PFSK-1 (cell line): ENCODE measurements around the gene PDE2A.

Experiments
- POLR2AphosphoS5 ChIP-seq: IDR thresholded peaks from 2 replicates; pipeline ENCODE4 v1.6.1; 2012; ENCODE audit warnings: low read depth, mild to moderate bottlenecking, control low read depth, low read length, moderate library complexity
- REST ChIP-seq, 2 experiments: IDR thresholded peaks; 2 replicates each; pipeline versions ENCODE4 v1.6.1 to v1.8.0; 2011 to 2012; ENCODE audit warnings: low read depth in 2 of 2, low read length in 2 of 2, control low read depth in 1 of 2, inconsistent platforms in 1 of 2, mild to moderate bottlenecking in 1 of 2, moderate library complexity in 1 of 2; ENCODE audit not compliant: insufficient read depth in 1 of 2
- SIN3A ChIP-seq: IDR thresholded peaks from 2 replicates; pipeline ENCODE4 v1.6.1; 2012; ENCODE audit warnings: mild to moderate bottlenecking, low read length, moderate library complexity, borderline replicate concordance; ENCODE audit not compliant: insufficient read depth
- TAF1 ChIP-seq: IDR thresholded peaks from 2 replicates; pipeline ENCODE4 v1.6.1; 2012; ENCODE audit warnings: low read length, control low read depth, borderline replicate concordance; ENCODE audit not compliant: insufficient read depth

GRCh38 chr11:72613450-72613849 is 60.8 kb downstream of the PDE2A start:
- no peak for TF ChIP-seq POLR2AphosphoS5
- TF ChIP-seq SIN3A: no peak
- TF ChIP-seq TAF1: no peak
- no peak for TF ChIP-seq REST (IDR thresholded peaks at IDR 0.05; ENCODE audit: insufficient read depth in 1 of 2, low read depth in 2 of 2, low read length in 2 of 2)
